ENCODE measurements around the gene CADM1.

CADM1 gene

GRCh38 chr11:115266066-115266639 lies 238.1 kb downstream of the CADM1 start:
- no CpG with 5 or more reads among the region's 5 CpGs for WGBS, 2 donors (ENCODE audit: extremely low coverage in 2 of 2, insufficient read length in 2 of 2, insufficient replicate concordance in 1 of 2)
- Histone ChIP-seq H2AK5ac (ENCODE audit: low read depth, low read length) (no peak overlapping the region), H3K79me1 (ENCODE audit: low read depth, low read length) (no peaks in the 10 kb centered on the region), H2BK15ac (ENCODE audit: low read length) (no peak overlapping the region), H3K9ac (ENCODE audit: low read depth, low read length, poor library complexity) (no peak overlapping the region), H3K4me1 (ENCODE audit: control insufficient read depth in 2 of 2, insufficient read depth in 1 of 2, low read depth in 1 of 2, low read length in 2 of 2) (peaks cover 0 to 2% of the 10 kb centered on the region in 2 donors), H3K4me3 (ENCODE audit: low read length in 2 of 2) (no peak overlapping the region), H4K8ac (ENCODE audit: low read depth, low read length) (no peak overlapping the region), H2AFZ (ENCODE audit: low read length) (no peak overlapping the region), H3K27ac (replicated peaks; ENCODE audit: low read length) (no peak overlapping the region), H3K18ac (ENCODE audit: low read length) (no peak overlapping the region), H3K27me3 (ENCODE audit: control insufficient read depth in 3 of 3, insufficient read depth in 3 of 3, low read depth in 1 of 3, low read length in 3 of 3) (no peaks in the 10 kb centered on the region), H3K4ac (ENCODE audit: low read length) (no peak overlapping the region), H3K14ac (ENCODE audit: low read length) (no peak overlapping the region), H2BK120ac (ENCODE audit: low read depth, low read length) (no peak overlapping the region), H3K4me2 (ENCODE audit: insufficient read depth, low read length, poor library complexity, severe bottlenecking) (no peak overlapping the region), H3K9me3 (replicated peaks in 1 of 2; ENCODE audit: control insufficient read depth in 2 of 2, insufficient read depth in 1 of 2, low read depth in 1 of 2, low read length in 2 of 2) (no peaks in the 10 kb centered on the region), H3K23ac (ENCODE audit: low read depth, low read length, poor library complexity) (no peak overlapping the region), H2BK12ac (ENCODE audit: low read length) (no peak overlapping the region), H2BK5ac (ENCODE audit: low read length) (no peak overlapping the region), H4K91ac (ENCODE audit: low read depth, low read length, poor library complexity) (no peak overlapping the region), H3K36me3 (replicated peaks in 1 of 2; ENCODE audit: control insufficient read depth in 2 of 2, insufficient read depth in 2 of 2, low read length in 2 of 2) (no peaks in the 10 kb centered on the region)
- no peak for DNase-seq (ENCODE audit: low spot score)

DNA sequence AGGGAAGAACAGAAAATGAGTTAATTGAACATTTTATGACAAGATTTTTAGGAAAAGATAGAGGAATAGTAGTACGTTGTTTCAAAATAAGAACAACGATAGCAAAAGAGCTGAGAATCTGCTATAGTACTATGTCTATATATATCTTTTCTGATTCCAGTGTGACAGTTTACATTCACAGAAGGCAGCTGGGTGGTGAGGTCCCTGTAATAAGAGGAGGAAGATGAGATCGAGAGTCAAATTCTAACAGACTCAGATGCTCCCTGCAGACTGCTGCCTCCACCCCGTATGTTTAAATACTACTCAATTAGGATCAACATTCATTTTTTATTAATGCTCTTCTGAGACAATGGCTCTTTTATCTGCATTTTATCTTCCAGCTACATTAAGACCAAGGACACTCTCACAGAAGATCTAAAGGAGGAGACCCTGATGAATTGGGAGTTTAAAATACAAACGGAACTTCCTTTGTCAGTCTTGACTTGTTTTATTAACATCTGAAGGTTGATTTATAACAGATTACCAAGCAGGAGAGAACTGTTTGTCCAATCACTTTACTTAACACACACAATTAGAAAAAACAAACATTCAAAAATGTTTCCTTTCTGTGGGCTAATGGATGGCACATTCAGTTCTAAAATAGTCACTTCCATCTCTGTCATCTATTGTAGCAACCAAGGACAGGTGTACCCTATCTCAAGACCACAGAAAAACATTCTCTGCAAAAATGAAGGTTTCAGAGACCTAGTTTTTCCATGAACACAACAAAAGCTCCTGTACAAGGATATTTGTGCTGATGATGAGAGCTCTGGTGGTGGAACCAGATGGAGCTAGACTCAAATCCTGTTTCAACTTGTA lies 240.2 kb downstream of the CADM1 start:
- Histone ChIP-seq H2AK5ac (ENCODE audit: low read depth, low read length) (no peak overlapping the region), H3K4me2 (ENCODE audit: insufficient read depth, low read length, poor library complexity, severe bottlenecking) (no peak overlapping the region), H3K4ac (ENCODE audit: low read length) (no peak overlapping the region), H3K23ac (ENCODE audit: low read depth, low read length, poor library complexity) (no peak overlapping the region), H3K4me1 (ENCODE audit: control insufficient read depth in 2 of 2, insufficient read depth in 1 of 2, low read depth in 1 of 2, low read length in 2 of 2) (peaks cover 0 to 2% of the 10 kb centered on the region in 2 donors), H2BK5ac (ENCODE audit: low read length) (no peak overlapping the region), H2AFZ (ENCODE audit: low read length) (no peak overlapping the region), H3K18ac (ENCODE audit: low read length) (no peak overlapping the region), H3K9me3 (replicated peaks in 1 of 2; ENCODE audit: control insufficient read depth in 2 of 2, insufficient read depth in 1 of 2, low read depth in 1 of 2, low read length in 2 of 2) (no peaks in the 10 kb centered on the region), H4K91ac (ENCODE audit: low read depth, low read length, poor library complexity) (no peak overlapping the region), H3K36me3 (replicated peaks in 1 of 2; ENCODE audit: control insufficient read depth in 2 of 2, insufficient read depth in 2 of 2, low read length in 2 of 2) (no peaks in the 10 kb centered on the region), H2BK120ac (ENCODE audit: low read depth, low read length) (no peak overlapping the region), H3K4me3 (ENCODE audit: low read length in 2 of 2) (no peak overlapping the region), H3K9ac (ENCODE audit: low read depth, low read length, poor library complexity) (no peak overlapping the region), H3K79me1 (ENCODE audit: low read depth, low read length) (no peaks in the 10 kb centered on the region), H3K14ac (ENCODE audit: low read length) (no peak overlapping the region), H2BK15ac (ENCODE audit: low read length) (no peak overlapping the region), H2BK12ac (ENCODE audit: low read length) (no peak overlapping the region), H3K27me3 (ENCODE audit: control insufficient read depth in 3 of 3, insufficient read depth in 3 of 3, low read depth in 1 of 3, low read length in 3 of 3) (no peaks in the 10 kb centered on the region), H3K27ac (replicated peaks; ENCODE audit: low read length) (no peak overlapping the region), H4K8ac (ENCODE audit: low read depth, low read length) (no peak overlapping the region)
- DNase-seq (ENCODE audit: low spot score), result no peak
- no CpG with 5 or more reads among the region's 5 CpGs for WGBS, 2 donors (ENCODE audit: extremely low coverage in 2 of 2, insufficient read length in 2 of 2, insufficient replicate concordance in 1 of 2)

DNA sequence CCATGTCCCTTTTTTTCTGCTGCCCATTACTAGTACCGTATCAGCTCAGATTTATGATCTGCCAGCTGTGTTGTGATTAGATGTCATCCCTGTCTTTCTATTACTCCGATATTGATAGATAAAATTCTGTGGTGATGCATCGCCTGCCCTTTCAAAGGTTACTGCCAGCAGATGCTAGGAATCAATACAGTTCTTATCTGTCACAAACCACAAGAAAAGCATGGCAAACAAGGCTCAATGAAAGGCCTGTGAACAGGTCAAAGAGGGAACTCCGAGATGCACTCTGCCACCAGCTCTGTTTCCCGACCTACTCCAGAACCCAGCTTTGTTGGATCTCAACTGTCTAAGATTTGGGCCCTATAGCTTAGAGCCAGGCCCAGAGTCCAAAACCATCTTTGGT lies 246.0 kb downstream of the CADM1 start:
- H2AK5ac ChIP-seq (ENCODE audit: low read depth, low read length), result no peak overlapping the region

DNA sequence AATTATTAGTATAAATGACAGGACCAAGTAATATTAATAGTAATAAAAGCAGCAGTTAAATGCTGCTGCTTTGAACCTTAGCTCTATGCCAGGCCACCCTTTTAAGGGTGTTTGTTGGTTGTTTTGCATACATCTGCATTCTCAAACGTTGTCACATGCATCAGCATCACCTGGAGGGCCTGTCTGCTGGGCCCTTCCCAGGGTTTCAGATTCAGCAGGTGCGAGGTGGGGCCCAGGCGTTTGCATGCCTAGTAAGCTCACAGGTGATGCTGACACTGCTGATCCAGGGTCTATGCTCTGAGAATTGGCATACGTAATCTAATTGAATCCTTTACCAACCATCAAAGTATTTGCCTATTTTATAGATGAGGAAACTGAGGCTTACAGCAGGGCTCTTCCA lies 246.5 kb downstream of the CADM1 start:
- no peaks in the 10 kb centered on the region for H3K36me3 ChIP-seq (replicated peaks in 1 of 2; ENCODE audit: control insufficient read depth in 2 of 2, insufficient read depth in 2 of 2, low read length in 2 of 2)

More for the DNA sequence above, 246.0 kb downstream of the CADM1 start:
- Histone ChIP-seq H2BK15ac (ENCODE audit: low read length) (no peak overlapping the region), H2AFZ (ENCODE audit: low read length) (no peak overlapping the region), H3K18ac (ENCODE audit: low read length) (no peak overlapping the region), H3K14ac (ENCODE audit: low read length) (no peak overlapping the region), H3K27ac (replicated peaks; ENCODE audit: low read length) (no peak overlapping the region), H3K36me3 (replicated peaks in 1 of 2; ENCODE audit: control insufficient read depth in 2 of 2, insufficient read depth in 2 of 2, low read length in 2 of 2) (no peaks in the 10 kb centered on the region), H3K9ac (ENCODE audit: low read depth, low read length, poor library complexity) (no peak overlapping the region), H2BK120ac (ENCODE audit: low read depth, low read length) (no peak overlapping the region), H4K91ac (ENCODE audit: low read depth, low read length, poor library complexity) (no peak overlapping the region), H3K4me3 (ENCODE audit: low read length in 2 of 2) (no peak overlapping the region), H4K8ac (ENCODE audit: low read depth, low read length) (no peak overlapping the region), H3K27me3 (ENCODE audit: control insufficient read depth in 3 of 3, insufficient read depth in 3 of 3, low read depth in 1 of 3, low read length in 3 of 3) (no peaks in the 10 kb centered on the region), H2BK5ac (ENCODE audit: low read length) (no peak overlapping the region), H3K79me1 (ENCODE audit: low read depth, low read length) (no peaks in the 10 kb centered on the region), H3K23ac (ENCODE audit: low read depth, low read length, poor library complexity) (no peak overlapping the region), H3K4ac (ENCODE audit: low read length) (no peak overlapping the region), H3K9me3 (replicated peaks in 1 of 2; ENCODE audit: control insufficient read depth in 2 of 2, insufficient read depth in 1 of 2, low read depth in 1 of 2, low read length in 2 of 2) (no peaks in the 10 kb centered on the region), H2BK12ac (ENCODE audit: low read length) (no peak overlapping the region), H3K4me1 (ENCODE audit: control insufficient read depth in 2 of 2, insufficient read depth in 1 of 2, low read depth in 1 of 2, low read length in 2 of 2) (peaks cover 7 to 8% of the 10 kb centered on the region in 2 donors), H3K4me2 (ENCODE audit: insufficient read depth, low read length, poor library complexity, severe bottlenecking) (no peak overlapping the region)
- no peak for DNase-seq (ENCODE audit: low spot score)
- WGBS, 2 donors (ENCODE audit: extremely low coverage in 2 of 2, insufficient read length in 2 of 2, insufficient replicate concordance in 1 of 2), result no CpG with 5 or more reads among the region's 5 CpGs

More for the DNA sequence above, 246.5 kb downstream of the CADM1 start:
- no peaks in the 10 kb centered on the region for H3K27me3 ChIP-seq (ENCODE audit: control insufficient read depth in 3 of 3, insufficient read depth in 3 of 3, low read depth in 1 of 3, low read length in 3 of 3)
- no peaks in the 10 kb centered on the region for H3K9me3 ChIP-seq (replicated peaks in 1 of 2; ENCODE audit: control insufficient read depth in 2 of 2, insufficient read depth in 1 of 2, low read depth in 1 of 2, low read length in 2 of 2)
- no peak for DNase-seq (ENCODE audit: low spot score)
- no peak overlapping the region for H2BK5ac ChIP-seq (ENCODE audit: low read length)
- H4K91ac ChIP-seq (ENCODE audit: low read depth, low read length, poor library complexity), result no peak overlapping the region
- H3K4me1 ChIP-seq (ENCODE audit: control insufficient read depth in 2 of 2, insufficient read depth in 1 of 2, low read depth in 1 of 2, low read length in 2 of 2), result peaks cover 7 to 8% of the 10 kb centered on the region in 2 donors
- no peak overlapping the region for H3K4ac ChIP-seq (ENCODE audit: low read length)
- no CpG with 5 or more reads among the region's 4 CpGs for WGBS, 2 donors (ENCODE audit: extremely low coverage in 2 of 2, insufficient read length in 2 of 2, insufficient replicate concordance in 1 of 2)
- H2AFZ ChIP-seq (ENCODE audit: low read length), result no peak overlapping the region
- H4K8ac ChIP-seq (ENCODE audit: low read depth, low read length), result no peak overlapping the region
- H2BK15ac ChIP-seq (ENCODE audit: low read length), result no peak overlapping the region
- no peak overlapping the region for H3K18ac ChIP-seq (ENCODE audit: low read length)
- H2BK120ac ChIP-seq (ENCODE audit: low read depth, low read length), result no peak overlapping the region
- no peak overlapping the region for H2AK5ac ChIP-seq (ENCODE audit: low read depth, low read length)
- no peak overlapping the region for H3K4me2 ChIP-seq (ENCODE audit: insufficient read depth, low read length, poor library complexity, severe bottlenecking)
- no peak overlapping the region for H2BK12ac ChIP-seq (ENCODE audit: low read length)
- no peak overlapping the region for H3K27ac ChIP-seq (replicated peaks; ENCODE audit: low read length)
- no peaks in the 10 kb centered on the region for H3K79me1 ChIP-seq (ENCODE audit: low read depth, low read length)
- no peak overlapping the region for H3K14ac ChIP-seq (ENCODE audit: low read length)
- no peak overlapping the region for H3K23ac ChIP-seq (ENCODE audit: low read depth, low read length, poor library complexity)
- no peak overlapping the region for H3K4me3 ChIP-seq (ENCODE audit: low read length in 2 of 2)
- no peak overlapping the region for H3K9ac ChIP-seq (ENCODE audit: low read depth, low read length, poor library complexity)

Data from neuronal stem cell (in vitro differentiated cells).